HUES48 (cell line): Measurements from ENCODE around the gene MAZ.

Experiments used
- H3K27ac ChIP-seq: one replicate; pipeline ENCODE4 v1.7.0; 2013; ENCODE audit warnings: low read depth, low read length, inconsistent platforms
- H3K27me3 ChIP-seq: 2 replicates; pipeline ENCODE4 v1.6.1; 2013; ENCODE audit warnings: mild to moderate bottlenecking, low read length; ENCODE audit not compliant: control insufficient read depth, insufficient read depth
- H3K36me3 ChIP-seq: 2 replicates; pipeline ENCODE4 v1.6.1; 2013; ENCODE audit warnings: low read length; ENCODE audit not compliant: control insufficient read depth, insufficient read depth
- H3K4me1 ChIP-seq: 2 replicates; pipeline ENCODE4 v1.6.1; 2013; ENCODE audit warnings: mild to moderate bottlenecking, low read length; ENCODE audit not compliant: control insufficient read depth, insufficient read depth
- H3K4me3 ChIP-seq: 2 replicates; pipeline ENCODE4 v1.5.1; 2013; ENCODE audit warnings: mild to moderate bottlenecking, low read depth, low read length
- H3K9ac ChIP-seq: 2 replicates; pipeline ENCODE4 v1.6.1; 2013; ENCODE audit warnings: mild to moderate bottlenecking, low read depth, low read length, moderate library complexity
- H3K9me3 ChIP-seq: 2 replicates; pipeline ENCODE4 v1.6.1; 2013; ENCODE audit warnings: low read length; ENCODE audit not compliant: control insufficient read depth, insufficient read depth

MAZ gene

DNA sequence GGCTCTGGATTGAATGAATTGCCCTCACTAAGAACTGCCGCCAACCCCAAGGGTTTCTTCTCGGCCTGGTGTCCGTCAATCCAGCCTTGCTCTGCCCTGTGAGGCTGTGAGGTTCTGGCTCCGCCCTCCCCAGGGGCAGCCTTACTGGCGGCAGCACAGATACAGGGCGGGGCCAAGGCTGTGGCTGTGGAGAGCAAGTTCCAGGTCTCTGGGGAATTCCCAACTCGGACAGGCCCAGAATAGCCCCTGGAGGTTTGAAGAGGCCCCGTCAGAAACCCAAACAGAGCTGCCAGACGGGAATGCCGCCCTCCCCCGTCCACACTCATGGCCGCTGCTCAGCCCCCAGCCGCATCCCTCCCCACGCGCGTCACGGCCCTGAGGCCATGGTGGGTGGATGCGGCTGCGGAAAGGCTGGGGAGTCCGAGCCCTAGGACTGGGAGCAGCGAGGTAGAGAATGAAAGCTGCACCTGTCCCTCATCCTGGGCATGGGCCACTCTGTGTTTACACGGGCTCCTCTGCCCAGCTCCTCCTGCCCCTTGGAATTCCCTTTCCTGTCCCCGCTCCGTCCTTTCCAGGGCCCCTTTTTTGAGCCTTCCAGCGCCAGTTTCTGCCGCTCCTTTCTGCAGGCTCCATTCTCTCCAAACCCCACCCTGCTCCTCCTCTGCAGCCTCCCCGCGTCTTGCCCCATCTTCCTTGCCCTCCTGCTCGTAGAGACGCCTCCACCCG, 5.0 kb downstream of the MAZ start:
- peaks cover 47% of the 10 kb centered on the region for H3K4me1 ChIP-seq
- H3K4me3 ChIP-seq: peak overlapping the region; percentile 77
- H3K9ac ChIP-seq: no peak overlapping the region
- peaks cover 24% of the 10 kb centered on the region for H3K36me3 ChIP-seq
- peak overlapping the region; percentile 93 for H3K27ac ChIP-seq
- no peaks in the 10 kb centered on the region for H3K27me3 ChIP-seq
- no peaks in the 10 kb centered on the region for H3K9me3 ChIP-seq

DNA sequence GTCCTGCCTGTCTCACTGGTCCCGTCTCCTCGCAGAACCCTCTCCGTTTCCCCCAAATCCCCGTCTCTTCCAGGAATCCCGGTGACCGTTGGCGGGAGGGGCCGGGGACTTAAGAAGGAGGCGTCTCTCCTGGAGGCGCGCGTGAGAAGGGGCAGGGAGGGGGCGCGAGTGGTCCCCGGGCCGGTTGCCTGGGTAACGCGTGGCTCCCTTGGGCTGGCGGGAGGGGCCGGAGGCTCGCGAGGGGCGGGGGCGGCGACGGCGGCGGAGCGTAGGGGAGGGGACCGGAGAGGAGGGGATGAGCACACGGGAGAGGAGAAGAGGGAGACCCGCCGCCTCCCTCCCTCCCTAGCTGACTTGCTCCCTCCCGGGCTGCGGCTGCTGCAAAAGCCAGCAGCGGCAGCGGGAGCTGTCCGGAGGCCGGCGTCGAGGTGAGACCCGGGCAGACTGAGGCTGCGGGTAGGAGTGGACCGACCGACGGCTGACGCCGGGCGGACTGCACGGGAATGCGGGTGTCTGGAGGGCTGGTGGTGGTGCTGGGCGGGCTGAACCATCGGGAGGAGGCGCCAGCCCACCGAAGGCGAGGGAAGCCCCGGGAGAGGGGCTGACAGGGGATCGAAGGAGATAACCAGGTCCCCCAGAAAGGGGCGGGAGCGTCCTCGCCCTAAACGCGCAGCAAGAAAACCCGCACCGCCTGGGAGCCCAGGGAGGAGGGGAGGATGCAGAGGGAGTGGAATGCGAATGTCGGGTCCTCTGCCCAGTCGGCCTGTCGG, 5.8 kb downstream of the MAZ start, which contains the start of gene PRRT2:
Gene PRRT2, plus strand, starts transcription at position 298 of the 770 bp plus-strand sequence. CDS start 862 bp downstream, outside the sequence.
- H3K4me3 ChIP-seq: peak within 1 kb of the TSS; percentile 77
- H3K9ac ChIP-seq: no peak within 1 kb of the TSS
- peaks cover 24% of the 10 kb centered on the region for H3K36me3 ChIP-seq
- H3K27ac ChIP-seq: peak within 1 kb of the TSS; percentile 93
- peaks cover 47% of the 10 kb centered on the region for H3K4me1 ChIP-seq
- no peaks in the 10 kb centered on the region for H3K9me3 ChIP-seq
- no peaks in the 10 kb centered on the region for H3K27me3 ChIP-seq

DNA sequence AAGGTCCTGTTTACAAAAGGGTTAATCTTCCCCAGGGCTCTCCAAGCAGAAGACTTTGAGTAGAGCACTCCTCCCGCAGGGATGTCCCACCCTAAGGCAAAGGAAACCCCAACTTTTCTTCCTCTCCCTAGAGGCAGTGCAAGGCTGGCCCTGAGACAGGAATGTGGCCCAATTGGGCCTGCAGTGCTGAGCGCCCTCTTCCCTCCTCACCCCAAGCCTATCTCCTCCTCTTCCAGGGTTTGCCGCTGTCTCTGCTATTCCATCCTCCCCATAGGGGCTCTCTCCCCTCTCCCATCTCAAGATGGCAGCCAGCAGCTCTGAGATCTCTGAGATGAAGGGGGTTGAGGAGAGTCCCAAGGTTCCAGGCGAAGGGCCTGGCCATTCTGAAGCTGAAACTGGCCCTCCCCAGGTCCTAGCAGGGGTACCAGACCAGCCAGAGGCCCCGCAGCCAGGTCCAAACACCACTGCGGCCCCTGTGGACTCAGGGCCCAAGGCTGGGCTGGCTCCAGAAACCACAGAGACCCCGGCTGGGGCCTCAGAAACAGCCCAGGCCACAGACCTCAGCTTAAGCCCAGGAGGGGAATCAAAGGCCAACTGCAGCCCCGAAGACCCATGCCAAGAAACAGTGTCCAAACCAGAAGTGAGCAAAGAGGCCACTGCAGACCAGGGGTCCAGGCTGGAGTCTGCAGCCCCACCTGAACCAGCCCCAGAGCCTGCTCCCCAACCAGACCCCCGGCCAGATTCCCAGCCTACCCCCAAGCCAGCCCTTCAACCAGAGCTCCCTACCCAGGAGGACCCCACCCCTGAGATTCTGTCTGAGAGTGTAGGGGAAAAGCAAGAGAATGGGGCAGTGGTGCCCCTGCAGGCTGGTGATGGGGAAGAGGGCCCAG, 6.7 kb downstream of the MAZ start:
- no peaks in the 10 kb centered on the region for H3K9me3 ChIP-seq
- H3K9ac ChIP-seq: no peak overlapping the region
- peak overlapping the region; percentile 1 for H3K27ac ChIP-seq
- peaks cover 47% of the 10 kb centered on the region for H3K4me1 ChIP-seq
- peaks cover 26% of the 10 kb centered on the region for H3K36me3 ChIP-seq
- peak overlapping the region; percentile 77 for H3K4me3 ChIP-seq
- no peaks in the 10 kb centered on the region for H3K27me3 ChIP-seq

DNA sequence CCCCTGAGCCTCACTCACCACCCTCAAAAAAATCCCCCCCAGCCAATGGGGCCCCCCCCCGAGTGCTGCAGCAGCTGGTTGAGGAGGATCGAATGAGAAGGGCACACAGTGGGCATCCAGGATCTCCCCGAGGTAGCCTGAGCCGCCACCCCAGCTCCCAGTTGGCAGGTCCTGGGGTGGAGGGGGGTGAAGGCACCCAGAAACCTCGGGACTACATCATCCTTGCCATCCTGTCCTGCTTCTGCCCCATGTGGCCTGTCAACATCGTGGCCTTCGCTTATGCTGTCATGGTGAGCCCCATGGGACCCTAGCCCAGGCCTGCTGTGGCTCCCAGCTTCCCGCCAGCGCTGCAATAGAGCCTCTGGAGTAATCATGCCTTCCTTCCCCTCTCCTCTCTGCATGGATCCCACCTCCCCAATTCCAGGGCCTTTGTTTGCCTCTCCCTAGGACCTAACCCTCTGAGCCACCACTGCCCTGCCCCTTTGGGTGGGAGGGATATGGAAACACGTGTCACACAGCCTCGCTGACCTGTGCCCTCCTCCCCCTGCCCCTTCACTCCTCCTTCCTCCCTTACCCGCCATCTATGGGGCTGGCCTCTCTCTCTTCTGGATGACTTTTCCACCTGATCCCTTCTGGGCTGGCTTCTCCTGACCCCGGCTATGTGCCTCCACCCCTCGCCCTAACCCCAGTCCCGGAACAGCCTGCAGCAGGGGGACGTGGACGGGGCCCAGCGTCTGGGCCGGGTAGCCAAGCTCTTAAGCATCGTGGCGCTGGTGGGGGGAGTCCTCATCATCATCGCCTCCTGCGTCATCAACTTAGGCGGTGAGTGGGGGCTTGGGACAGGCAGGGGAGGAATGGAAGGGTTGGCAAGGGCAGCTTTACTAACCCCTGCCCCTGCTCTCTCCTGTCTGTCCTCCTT, 7.6 kb downstream of the MAZ start:
- peak overlapping the region; percentile 65 for H3K27ac ChIP-seq
- no peak overlapping the region for H3K9ac ChIP-seq
- no peaks in the 10 kb centered on the region for H3K9me3 ChIP-seq
- H3K36me3 ChIP-seq: peaks cover 26% of the 10 kb centered on the region
- peaks cover 39% of the 10 kb centered on the region for H3K4me1 ChIP-seq
- H3K27me3 ChIP-seq: no peaks in the 10 kb centered on the region
- peak overlapping the region; percentile 89; the same call in 1 of the 2 replicates for H3K4me3 ChIP-seq

DNA sequence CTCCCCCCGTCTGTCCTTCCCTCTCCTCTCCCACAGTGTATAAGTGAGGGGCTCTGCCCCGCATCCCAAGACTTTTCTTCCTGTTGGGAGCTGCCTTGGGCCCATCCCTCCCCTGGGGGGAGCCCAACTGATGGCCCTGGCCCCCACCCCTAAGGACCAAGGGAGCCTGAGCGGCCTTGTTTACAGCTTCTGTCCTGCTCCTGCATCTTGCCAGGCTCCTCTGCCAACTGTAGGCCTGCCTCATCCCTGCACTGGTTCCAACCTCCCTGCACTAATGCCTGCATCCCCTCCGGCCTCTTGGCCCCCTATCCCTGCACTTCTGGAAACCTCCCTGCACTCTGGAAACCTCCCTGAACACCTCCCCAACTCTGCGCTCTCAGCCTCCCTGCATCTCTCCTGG, 8.3 kb downstream of the MAZ start:
- Histone ChIP-seq H3K4me1 (peaks cover 36% of the 10 kb centered on the region), H3K9me3 (no peaks in the 10 kb centered on the region), H3K4me3 (peak overlapping the region; percentile 89; the same call in 1 of the 2 replicates), H3K9ac (no peak overlapping the region), H3K27me3 (no peaks in the 10 kb centered on the region), H3K27ac (peak overlapping the region; percentile 65), H3K36me3 (peaks cover 27% of the 10 kb centered on the region)

DNA sequence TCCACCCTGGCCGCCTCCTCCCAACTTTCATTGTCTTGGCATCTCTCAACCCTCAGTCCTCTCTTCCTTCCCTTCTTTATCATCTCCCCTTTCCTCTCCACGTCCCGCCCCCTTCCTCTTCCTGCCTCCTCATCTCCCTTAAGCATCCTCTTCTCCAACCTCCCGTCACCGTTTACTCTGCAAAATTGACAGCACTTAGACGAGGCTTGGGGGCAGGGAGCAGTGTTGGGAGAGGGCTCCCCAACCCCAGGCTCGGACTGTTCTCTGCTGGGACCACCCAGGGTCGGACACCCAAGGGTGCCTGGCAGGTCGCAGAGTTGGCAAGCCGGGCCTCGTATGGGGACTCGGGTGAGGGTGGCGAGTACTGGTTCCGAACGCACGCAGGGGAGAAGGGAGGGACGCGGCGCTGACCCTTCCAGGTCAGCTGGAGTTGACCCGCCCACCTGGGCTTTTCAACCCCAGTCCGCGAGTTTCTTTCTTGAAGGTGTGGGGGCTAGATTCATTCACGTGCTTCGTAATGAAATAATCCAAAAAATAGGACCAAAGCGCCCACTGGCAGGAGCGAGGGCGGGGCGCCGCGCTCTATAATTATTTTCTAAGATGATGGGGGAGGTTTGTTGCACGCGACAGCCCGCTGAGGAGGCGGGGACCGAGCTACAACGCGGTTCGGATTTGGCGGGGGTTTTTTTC, 8.8 kb downstream of the MAZ start:
- Histone ChIP-seq H3K9me3 (no peaks in the 10 kb centered on the region), H3K9ac (no peak overlapping the region), H3K4me1 (peaks cover 31% of the 10 kb centered on the region), H3K36me3 (peaks cover 27% of the 10 kb centered on the region), H3K4me3 (peak overlapping the region; percentile 89), H3K27ac (peak overlapping the region; percentile 92), H3K27me3 (no peaks in the 10 kb centered on the region)

DNA sequence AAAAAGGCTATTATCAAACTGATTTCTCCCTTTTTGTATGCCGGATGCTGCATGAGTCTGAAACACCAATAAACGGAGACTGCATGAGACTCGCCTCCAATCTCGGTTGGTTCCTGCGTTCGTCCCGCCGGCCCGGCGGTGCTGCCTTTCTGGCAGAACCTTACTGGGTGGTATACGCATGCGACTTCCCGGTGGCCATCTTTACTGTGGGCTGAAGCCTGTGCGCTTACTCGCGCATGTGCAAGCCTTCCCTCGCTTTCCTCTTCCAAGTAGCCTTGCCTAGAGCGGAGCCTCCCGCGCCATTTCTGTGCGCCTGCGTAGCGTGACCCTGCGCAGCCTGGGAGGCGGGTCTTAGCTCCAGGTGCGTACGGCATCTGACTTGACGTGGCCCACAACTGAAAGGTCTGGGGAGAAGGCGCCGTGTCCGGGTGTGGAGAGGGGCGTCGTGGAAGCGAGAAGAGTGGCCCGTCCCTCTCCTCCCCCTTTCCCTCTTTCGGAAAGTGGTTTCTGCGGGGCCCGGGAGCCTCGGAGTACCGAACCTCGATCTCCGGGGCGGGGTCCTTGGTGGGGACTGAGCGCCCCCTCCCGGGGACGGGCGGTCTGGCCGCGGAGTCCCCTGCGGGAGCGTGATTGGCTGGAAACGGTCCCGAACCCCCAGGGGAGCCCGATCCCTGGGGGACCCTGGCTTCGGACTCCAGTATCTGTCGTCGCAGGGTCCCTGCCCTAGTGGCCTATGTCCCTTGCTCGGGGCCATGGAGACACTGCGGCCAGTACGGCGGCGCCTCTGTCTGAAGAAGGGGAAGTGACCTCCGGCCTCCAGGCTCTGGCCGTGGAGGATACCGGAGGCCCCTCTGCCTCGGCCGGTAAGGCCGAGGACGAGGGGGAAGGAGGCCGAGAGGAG, 9.7 kb downstream of the MAZ start, which contains the start of gene PAGR1:
Gene PAGR1, plus strand, starts transcription at position 360 of the 901 bp plus-strand sequence. Its CDS starts 374 bp downstream, at position 734.
- H3K36me3 ChIP-seq: peaks cover 32% of the 10 kb centered on the region
- peak within 1 kb of the TSS; percentile 92 for H3K27ac ChIP-seq
- peak within 1 kb of the TSS; percentile 78 for H3K9ac ChIP-seq
- no peaks in the 10 kb centered on the region for H3K27me3 ChIP-seq
- H3K4me3 ChIP-seq: peak within 1 kb of the TSS; percentile 89
- peaks cover 22% of the 10 kb centered on the region for H3K4me1 ChIP-seq
- no peaks in the 10 kb centered on the region for H3K9me3 ChIP-seq

DNA sequence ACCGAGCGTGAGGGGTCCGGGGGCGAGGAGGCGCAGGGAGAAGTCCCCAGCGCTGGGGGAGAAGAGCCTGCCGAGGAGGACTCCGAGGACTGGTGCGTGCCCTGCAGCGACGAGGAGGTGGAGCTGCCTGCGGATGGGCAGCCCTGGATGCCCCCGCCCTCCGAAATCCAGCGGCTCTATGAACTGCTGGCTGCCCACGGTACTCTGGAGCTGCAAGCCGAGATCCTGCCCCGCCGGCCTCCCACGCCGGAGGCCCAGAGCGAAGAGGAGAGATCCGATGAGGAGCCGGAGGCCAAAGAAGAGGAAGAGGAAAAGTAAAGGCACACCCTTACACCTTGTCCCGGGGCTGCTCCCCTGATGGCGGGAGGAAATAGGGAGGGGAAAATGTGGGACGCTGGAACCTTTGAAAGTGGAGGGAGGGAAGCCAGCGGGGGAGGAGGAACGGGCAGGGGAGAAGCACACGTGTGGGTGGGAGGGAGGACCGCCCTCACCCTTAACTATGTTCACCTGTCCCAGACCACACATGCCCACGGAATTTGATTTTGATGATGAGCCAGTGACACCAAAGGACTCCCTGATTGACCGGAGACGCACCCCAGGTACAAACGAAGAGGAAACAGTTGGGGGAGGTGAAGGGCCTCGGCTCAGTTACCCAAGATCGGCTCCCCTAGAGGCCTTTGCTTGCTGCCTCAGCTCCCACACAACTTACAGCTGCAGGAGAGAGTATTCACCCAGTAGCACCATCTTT, 10.5 kb downstream of the MAZ start:
- no peaks in the 10 kb centered on the region for H3K27me3 ChIP-seq
- no peaks in the 10 kb centered on the region for H3K9me3 ChIP-seq
- peaks cover 22% of the 10 kb centered on the region for H3K4me1 ChIP-seq
- peaks cover 33% of the 10 kb centered on the region for H3K36me3 ChIP-seq
- H3K27ac ChIP-seq: peak overlapping the region; percentile 92
- peak overlapping the region; percentile 78 for H3K9ac ChIP-seq
- H3K4me3 ChIP-seq: peak overlapping the region; percentile 89
